OCI-LY3 (cell line): ENCODE data around the gene SPC24.

ENCODE experiments used
- CTCF ChIP-seq: fragments of 200-600, 300-600 bp; sonication (generic); IDR thresholded peaks from 2 replicates; pipeline ENCODE4 v1.5.1; 2014; ENCODE audit warnings: antibody characterized with exemption, low read length, low read depth
- EZH2phosphoT487 ChIP-seq: fragments of 200-600 bp; shearing (Covaris generic); IDR thresholded peaks from 2 replicates; pipeline ENCODE4 v1.6.1; 2018; ENCODE audit warnings: antibody characterized with exemption, mixed run types, low read depth

- TF ChIP-seq CTCF (no peak), EZH2phosphoT487 (no peak)
Observed at GRCh38 chr19:11198175-11198534, 42.6 kb upstream of the SPC24 start.
